ENCODE results near the gene NLK. TPM values are rescaled to one million over a fixed set of nuclear protein-coding genes. Genes with fewer than 3 reads are reported as not detected.

NLK gene
- total and polyA plus RNA-seq, 2 of the 4 experiments (the other 2 are of a cell fraction): 15.3 to 23.3 TPM

GRCh38 chr17:28018439-28019070 lies 23.9 kb upstream of the NLK start:
- no peak overlapping the region for H2BK120ac ChIP-seq (ENCODE audit: low read depth, low read length)
- H4K8ac ChIP-seq (ENCODE audit: low read depth in 2 of 2, low read length in 2 of 2): no peak overlapping the region
- H3K14ac ChIP-seq (replicated peaks; ENCODE audit: low read depth, low read length): no peak overlapping the region
- intact Hi-C loops (cut with micrococcal nuclease): loop anchor here (10.0 kb wide), 1 partner anchor 104 kb away; no protein-coding TSS in a partner anchor
- no peak overlapping the region for H2AK5ac ChIP-seq (ENCODE audit: low read depth, low read length)
- H3K9ac ChIP-seq (ENCODE audit: low read depth, low read length): no peak overlapping the region
- no peak overlapping the region for H2BK20ac ChIP-seq (ENCODE audit: low read depth, low read length)
- no peak overlapping the region for H2BK5ac ChIP-seq (ENCODE audit: low read depth, low read length, poor library complexity, severe bottlenecking)
- no peak overlapping the region for H3K18ac ChIP-seq (ENCODE audit: low read depth, low read length)
- H3K27me3 ChIP-seq (ENCODE audit: control insufficient read depth, insufficient read depth, low read length): peaks cover 2% of the 10 kb centered on the region; the same call in 1 of the 2 replicates
- in situ Hi-C loops (cut with MboI; ENCODE audit: low sequenced_read_pairs): no loop called here
- no peaks in the 10 kb centered on the region for H3K9me1 ChIP-seq (ENCODE audit: insufficient read depth, low read length)
- DNase-seq: peak; percentile 33
- no peak overlapping the region for H3K23ac ChIP-seq (ENCODE audit: low read depth, low read length)
- H3K4me2 ChIP-seq (ENCODE audit: low read depth, low read length): no peak overlapping the region
- no peaks in the 10 kb centered on the region for H3K36me3 ChIP-seq (ENCODE audit: control insufficient read depth, insufficient read depth, low read length)
- H3K79me1 ChIP-seq (ENCODE audit: low read depth in 1 of 2, low read length in 2 of 2): no peaks in the 10 kb centered on the region
- ChIA-PET POLR2A (ENCODE audit: unreplicated experiment) (no interaction called here), CTCF (no interaction called here)
- no peaks in the 10 kb centered on the region for H3K9me3 ChIP-seq (ENCODE audit: control insufficient read depth, insufficient read depth, low read length)
- no peak overlapping the region for H3K56ac ChIP-seq (ENCODE audit: extremely low read depth, insufficient read depth, low read length)
- no peak for ATAC-seq (ENCODE audit: low read depth)
- H3K4me3 ChIP-seq (ENCODE audit: insufficient read depth, low read depth, low read length): no peak overlapping the region
- no peak overlapping the region for H4K91ac ChIP-seq (ENCODE audit: insufficient read depth, low read depth, low read length)
- H4K20me1 ChIP-seq (ENCODE audit: insufficient read depth, low read length): no peaks in the 10 kb centered on the region
- no peak overlapping the region for H2AFZ ChIP-seq (replicated peaks; ENCODE audit: low read length, poor library complexity)
- no peak overlapping the region for H2AK9ac ChIP-seq (replicated peaks; ENCODE audit: low read depth, low read length, poor library complexity)
- H4K5ac ChIP-seq (ENCODE audit: low read depth, low read length): no peak overlapping the region
- no peak for TF ChIP-seq MAZ (IDR thresholded peaks at IDR 0.05; ENCODE audit: borderline replicate concordance, low read depth, low read length)
- no peak for TF ChIP-seq USF2 (IDR thresholded peaks at IDR 0.05; ENCODE audit: low read depth, low read length)
- no peak for TF ChIP-seq RAD21 (IDR thresholded peaks at IDR 0.05; ENCODE audit: low read length)
- TF ChIP-seq BHLHE40 (IDR thresholded peaks at IDR 0.05; ENCODE audit: low read depth, low read length): no peak
- TF ChIP-seq CEBPB (IDR thresholded peaks at IDR 0.05; ENCODE audit: low read depth, low read length): no peak
- TF ChIP-seq SMC3 (IDR thresholded peaks at IDR 0.05; ENCODE audit: low read depth, low read length): no peak
- no peak for TF ChIP-seq MXI1 (IDR thresholded peaks at IDR 0.05; ENCODE audit: borderline replicate concordance, low read depth, low read length)
- TF ChIP-seq MAFK (IDR thresholded peaks at IDR 0.05; ENCODE audit: low read depth, low read length): no peak
- TF ChIP-seq ELK1 (IDR thresholded peaks at IDR 0.05; ENCODE audit: borderline replicate concordance, low read depth, low read length): no peak
- no peak for TF ChIP-seq CTCF (conservative IDR thresholded peaks at IDR 0.05; ENCODE audit: low read depth, low read length)
- no peak for TF ChIP-seq FOS (IDR thresholded peaks at IDR 0.05; ENCODE audit: low read depth, low read length)
- no peak for TF ChIP-seq CHD1 (IDR thresholded peaks at IDR 0.05; ENCODE audit: low read depth, low read length)
- TF ChIP-seq NFE2L2 (IDR thresholded peaks at IDR 0.05; ENCODE audit: low read depth, low read length): no peak
- WGBS, 2 experiments (ENCODE audit: extremely low coverage in 2 of 2, insufficient read length in 1 of 2): no CpG with 5 or more reads among the region's 4 CpGs
- no TSS peak for BruUV-seq (replicated peaks)
- no peak overlapping the region for H3K4ac ChIP-seq (ENCODE audit: low read depth, low read length)
- H3K4me1 ChIP-seq (ENCODE audit: control insufficient read depth, insufficient read depth, low read length): no peaks in the 10 kb centered on the region
- dilution Hi-C loops (cut with HindIII; ENCODE audit: low sequenced_read_pairs, unreplicated experiment): no loop called here
- no peak overlapping the region for H2BK15ac ChIP-seq (ENCODE audit: low read depth, low read length)
- no peak overlapping the region for H3K27ac ChIP-seq (ENCODE audit: insufficient read depth, low read length)

All from IMR-90 (cell line).